HG03354 (cell line): ENCODE results near the gene CALR.
"Not testable (repeated sequence)": the region's sequence is repeated elsewhere in the genome, so short reads cannot be mapped to it uniquely, and the experiment has no call there.

ENCODE experiments used
- ATAC-seq: cut with Tn5 transposase; IDR thresholded peaks from one replicate; pipeline ENCODE4 v1.9.1; 2021; ENCODE audit warnings: mild to moderate bottlenecking; ENCODE audit not compliant: unreplicated experiment, poor library complexity, severe bottlenecking

The CALR gene

DNA sequence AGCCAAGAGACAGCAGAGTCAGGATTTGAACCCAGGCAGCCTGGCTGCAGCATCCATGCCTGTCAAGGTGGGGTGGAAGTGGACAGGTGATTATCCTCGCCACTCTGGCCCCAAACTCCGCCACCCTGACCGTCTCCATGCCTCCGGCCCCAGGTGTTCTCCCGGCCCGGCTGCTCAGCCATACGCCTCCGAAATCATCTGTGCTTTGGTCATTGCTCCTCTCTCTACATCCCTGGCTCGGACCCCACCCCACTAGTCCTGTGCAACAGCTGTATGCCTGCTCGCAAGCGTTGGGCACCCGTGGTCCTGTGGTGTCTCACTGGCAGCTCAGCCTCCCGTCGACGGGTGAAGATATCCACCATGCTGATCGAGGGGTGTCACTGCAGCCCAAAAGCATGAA, 34.8 kb downstream of the CALR start:
- ATAC-seq, result no peak

GRCh38 chr19:12974301-12975220, 36.2 kb downstream of the CALR start:
- no peak for ATAC-seq

- no peak for ATAC-seq
Measured at GRCh38 chr19:12975221-12975741, 36.9 kb downstream of the CALR start.

- not testable (repeated sequence) for ATAC-seq
Measured at GRCh38 chr19:12976109-12976508, 37.7 kb downstream of the CALR start.

DNA sequence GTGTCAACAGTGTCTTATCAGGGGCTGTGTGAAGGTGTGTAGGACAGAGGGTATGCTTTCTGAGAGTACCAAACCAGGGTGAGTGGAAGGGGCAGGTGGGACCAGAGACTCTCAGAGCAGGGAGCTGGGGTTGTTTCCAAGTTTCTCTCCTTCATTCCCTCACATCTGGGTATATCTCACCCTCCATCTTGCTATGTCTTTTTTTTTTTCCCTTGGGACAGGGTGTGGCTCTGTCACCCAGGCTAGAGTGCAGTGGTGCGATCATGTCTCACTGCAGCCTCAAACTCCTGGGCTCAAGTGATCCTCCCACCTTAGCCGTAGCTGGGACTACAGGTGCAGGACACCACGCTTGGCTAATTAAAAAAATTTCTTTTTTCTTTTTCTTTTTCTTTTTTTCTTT, 41.6 kb downstream of the CALR start:
- no peak for ATAC-seq

DNA sequence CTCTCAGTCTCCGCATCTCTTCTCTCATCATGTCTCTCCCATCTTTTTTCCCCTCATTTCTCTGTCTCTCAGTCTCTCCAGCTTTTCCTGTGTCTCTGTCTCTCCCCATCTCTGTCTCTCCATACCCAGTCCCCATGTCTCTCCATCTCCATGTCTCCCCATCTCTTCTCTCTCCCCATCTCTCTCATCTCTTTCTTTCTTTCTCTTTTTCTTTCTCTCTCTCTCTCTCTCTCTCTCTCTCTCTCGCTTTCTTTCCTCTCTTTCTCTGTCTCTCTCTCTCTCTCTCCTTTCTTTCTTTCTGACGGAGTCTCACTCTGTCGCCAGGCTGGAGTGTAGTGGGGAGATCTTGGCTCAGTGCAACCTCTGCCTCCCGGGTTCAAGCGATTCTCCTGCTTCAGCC, 44.2 kb downstream of the CALR start:
- ATAC-seq, result no peak

DNA sequence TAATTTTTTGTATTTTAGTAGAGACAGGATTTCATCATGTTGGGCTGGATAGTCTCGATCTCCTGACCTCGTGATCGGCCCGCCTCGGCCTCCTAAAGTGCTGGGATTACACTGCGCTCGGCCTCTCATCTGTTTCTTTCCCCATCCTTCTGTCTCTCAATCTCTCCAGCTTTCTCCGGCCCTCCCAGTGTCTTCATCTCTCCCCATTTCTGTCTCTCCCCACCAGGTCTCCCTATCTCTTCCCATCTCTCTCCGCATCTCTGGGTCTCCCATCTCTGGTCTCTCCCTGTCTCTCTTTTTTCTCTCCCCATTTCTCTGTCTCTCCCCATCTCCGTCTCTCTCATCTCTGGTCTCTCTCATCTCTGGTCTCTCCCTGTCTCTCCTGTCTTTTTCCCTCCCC, 44.7 kb downstream of the CALR start:
- ATAC-seq, result no peak

DNA sequence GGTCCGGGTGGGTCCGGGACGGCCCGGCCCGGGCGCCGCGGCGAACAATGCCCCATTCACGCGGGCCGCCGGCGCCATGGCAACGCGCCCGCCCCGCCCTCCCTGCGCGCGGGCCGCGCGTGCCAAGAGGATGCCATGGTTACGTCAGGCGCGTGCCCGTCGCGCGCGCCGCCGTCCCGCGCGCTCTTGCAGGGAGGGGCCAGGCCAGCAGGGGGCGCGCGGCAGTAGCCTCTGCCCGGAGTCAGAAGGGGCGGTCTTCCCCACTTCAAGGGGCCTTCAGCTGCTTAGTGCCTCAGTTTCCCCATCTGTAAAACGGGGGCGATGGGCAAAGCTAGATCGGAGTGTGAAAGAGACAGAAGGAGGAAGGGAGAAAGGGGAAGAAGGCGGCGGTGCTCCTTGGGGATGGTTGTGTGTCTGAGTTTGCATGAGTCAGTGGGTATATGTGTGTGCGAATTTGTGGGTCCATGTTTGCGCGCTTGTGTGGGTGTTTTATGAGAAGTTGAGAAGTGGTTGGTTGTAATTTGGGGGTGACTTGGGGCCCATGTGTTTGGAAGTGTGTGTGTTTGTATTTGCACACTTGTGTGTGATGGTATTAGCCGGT, 45.2 kb downstream of the CALR start:
- no peak for ATAC-seq

DNA sequence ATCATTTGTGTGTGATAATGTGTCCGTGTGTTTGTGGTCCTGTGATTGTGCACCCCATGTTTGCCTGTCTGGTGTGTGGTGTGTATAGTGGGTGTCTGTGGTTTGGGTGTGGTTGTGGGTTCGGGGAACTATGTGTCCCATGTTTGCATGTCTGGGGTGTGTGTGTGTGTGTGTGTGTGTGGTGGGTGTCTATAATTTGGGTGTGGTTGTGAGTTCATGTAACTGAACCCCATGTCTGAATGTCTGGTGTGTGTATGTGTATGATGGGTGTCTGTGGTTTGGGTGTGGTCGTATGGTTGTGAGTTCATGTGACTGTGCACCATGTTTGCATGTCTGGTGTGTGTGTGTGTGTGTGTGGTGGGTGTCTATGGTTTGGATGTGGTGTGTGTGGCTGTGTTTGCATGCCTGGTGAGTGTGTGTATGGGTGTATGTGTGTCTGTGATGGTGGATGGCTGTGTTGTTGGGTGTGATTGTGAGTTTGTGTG, 45.8 kb downstream of the CALR start:
- ATAC-seq, result no peak

DNA sequence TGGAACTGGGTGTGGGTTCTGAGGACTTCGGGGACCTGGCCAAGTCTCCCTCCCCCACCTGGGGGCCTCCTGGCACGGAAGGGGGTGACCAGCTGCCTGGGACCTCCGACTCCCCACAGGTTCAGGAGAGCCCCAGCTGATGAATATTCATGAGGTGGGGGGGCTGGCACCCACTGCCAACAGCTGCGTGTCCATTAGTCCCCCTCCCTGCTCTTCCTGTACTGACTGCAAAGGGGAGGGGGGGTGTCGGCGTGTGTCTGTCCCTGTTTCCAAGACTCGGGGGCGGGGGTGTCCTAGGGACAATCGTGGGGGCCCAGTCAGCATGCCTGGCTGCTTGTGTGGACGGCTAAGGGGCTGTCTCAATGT, 46.3 kb downstream of the CALR start:
- ATAC-seq, result no peak

GRCh38 chr19:12985049-12985776, 46.8 kb downstream of the CALR start:
- ATAC-seq, result no peak

GRCh38 chr19:12986726-12987125, 48.3 kb downstream of the CALR start:
- no peak for ATAC-seq

- ATAC-seq, result no peak
Measured at GRCh38 chr19:12987190-12987589, 48.8 kb downstream of the CALR start.

GRCh38 chr19:12987781-12988180, 49.4 kb downstream of the CALR start:
- ATAC-seq, result no peak

- no peak for ATAC-seq
Measured at GRCh38 chr19:12990431-12990830, 52.0 kb downstream of the CALR start.

- ATAC-seq, result no peak
Measured at GRCh38 chr19:12990853-12991252, 52.4 kb downstream of the CALR start.

DNA sequence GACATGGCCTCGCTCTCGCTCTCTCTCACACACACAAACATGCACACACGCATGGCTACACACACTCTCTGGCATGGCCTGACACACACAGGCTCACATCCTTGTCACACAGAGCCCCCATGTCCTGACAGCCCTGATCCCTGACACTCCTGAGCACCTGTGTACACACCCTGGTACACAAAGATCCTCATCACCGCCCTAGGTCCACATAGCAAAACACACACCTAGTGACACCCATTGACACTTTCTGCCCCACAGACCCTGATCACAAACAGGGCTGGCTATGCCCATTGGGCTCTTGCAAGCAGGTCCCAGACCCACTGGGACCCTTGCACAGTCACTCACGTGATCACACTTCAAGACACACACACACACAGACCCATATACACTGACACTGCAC, 52.9 kb downstream of the CALR start:
- no peak for ATAC-seq

GRCh38 chr19:12992729-12993128, 54.3 kb downstream of the CALR start:
- no peak for ATAC-seq

- no peak for ATAC-seq
Measured at GRCh38 chr19:12993562-12993961, 55.2 kb downstream of the CALR start.
